Activated T-cell treated with anti-CD3 and anti-CD28 coated beads, Interleukin-2, amount 50 U/mL, for 72 hours (primary cell): ENCODE results near the gene NPC1L1. TPM values are rescaled to one million over a fixed set of nuclear protein-coding genes. Genes with fewer than 3 reads are reported as not detected.

Source experiments
- ATAC-seq, 2 donors: fragments of 150-1000 bp; cut with Tn5 transposase; replicated peaks in 1 of 2; 2 replicates each; pipeline ENCODE4 v1.10.0; 2021; ENCODE audit warnings: moderate library complexity in 2 of 2, mild to moderate bottlenecking in 1 of 2
- DNase-seq, 2 donors: peaks; one replicate each; pipeline ENCODE4 v3.0.0; 2021 to 2022; ENCODE audit warnings: mixed read lengths in 1 of 2
- H3K27ac Mint-ChIP-seq: one replicate; pipeline ENCODE4 v1.8.0; 2022; ENCODE audit warnings: mild to moderate bottlenecking, moderate library complexity, mixed read lengths
- H3K27me3 Mint-ChIP-seq: one replicate; pipeline ENCODE4 v1.8.0; 2022; ENCODE audit warnings: low read depth, mixed read lengths
- H3K36me3 Mint-ChIP-seq, 2 donors: one replicate each; pipeline ENCODE4 v1.8.0; 2022; ENCODE audit warnings: mixed read lengths in 2 of 2, mild to moderate bottlenecking in 1 of 2; ENCODE audit not compliant: insufficient read depth in 2 of 2
- H3K4me1 Mint-ChIP-seq: one replicate; pipeline ENCODE4 v1.8.0; 2022; ENCODE audit warnings: low read depth, mixed read lengths
- H3K4me3 Mint-ChIP-seq, 2 donors: one replicate each; pipeline ENCODE4 v1.8.0; 2022; ENCODE audit warnings: mild to moderate bottlenecking in 2 of 2, mixed read lengths in 2 of 2, moderate library complexity in 2 of 2
- H3K9me3 Mint-ChIP-seq, 2 donors: one replicate each; pipeline ENCODE4 v1.8.0; 2022; ENCODE audit warnings: mixed read lengths in 2 of 2
- total RNA-seq, 2 donors: library from RNA; stranded (reverse); gene quantifications; one replicate each; pipeline ENCODE4 v1.2.3, GENCODE V29; 2022

NPC1L1 gene
- total RNA-seq, 2 donors from 2014 or later = 0.12 to 0.25 TPM

DNA sequence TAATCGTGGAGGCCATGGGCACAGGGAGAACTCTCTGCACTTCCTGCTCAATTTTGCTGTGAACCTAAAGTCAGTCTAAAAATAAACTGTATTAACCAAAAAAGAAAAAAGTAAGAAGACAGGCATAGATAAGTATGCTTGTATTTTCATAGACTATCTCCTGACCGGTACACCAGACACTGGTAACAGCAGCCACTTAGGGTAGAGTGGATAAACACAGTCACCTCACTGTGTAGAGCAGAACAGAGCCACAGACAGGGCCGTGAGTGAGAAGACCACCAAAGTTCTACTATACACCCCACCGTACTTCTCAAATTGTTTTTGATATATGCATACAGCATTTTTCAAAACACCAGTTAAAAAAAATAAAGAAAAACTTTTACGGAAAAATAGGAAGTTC lies 75.6 kb downstream of the NPC1L1 start:
- H3K4me3 Mint-ChIP-seq = no peak overlapping the region
- DNase-seq = no peak
- H3K27ac Mint-ChIP-seq = no peak overlapping the region
- no peaks in the 10 kb centered on the region for H3K27me3 Mint-ChIP-seq
- H3K36me3 Mint-ChIP-seq = peaks cover 7 to 31% of the 10 kb centered on the region in 2 donors
- ATAC-seq = no peak
- no peaks in the 10 kb centered on the region for H3K9me3 Mint-ChIP-seq
- peaks cover 68% of the 10 kb centered on the region for H3K4me1 Mint-ChIP-seq

- peaks cover 75% of the 10 kb centered on the region for H3K4me1 Mint-ChIP-seq
- no peaks in the 10 kb centered on the region for H3K27me3 Mint-ChIP-seq
- peaks cover 10 to 30% of the 10 kb centered on the region in 2 donors for H3K36me3 Mint-ChIP-seq
- no peak overlapping the region for H3K4me3 Mint-ChIP-seq
- no peaks in the 10 kb centered on the region for H3K9me3 Mint-ChIP-seq
- no peak for DNase-seq
- no peak overlapping the region for H3K27ac Mint-ChIP-seq
- ATAC-seq = no peak
These were observed 77.8 kb downstream of the NPC1L1 start for GRCh38 chr7:44463169-44463808.

Other genes starting within 250 kb of the NPC1L1 start
- gene CAMK2B, start 215.7 kb downstream of the NPC1L1 start, total RNA-seq = 1 to 10 TPM in 1 of 2 donors, under 1 TPM in 1; 0.86 to 1.4 TPM
- 100 to 1,000 TPM; 105 to 120 TPM for gene NUDCD3, start 50.7 kb downstream of the NPC1L1 start, total RNA-seq
- 10 to 100 TPM; 59.9 to 72.3 TPM for gene DDX56, start 32.6 kb upstream of the NPC1L1 start, total RNA-seq
- 10 to 100 TPM; 73.6 to 79.8 TPM for gene TMED4, start 40.9 kb upstream of the NPC1L1 start, total RNA-seq
- 10 to 100 TPM; 79.6 to 82.7 TPM for gene OGDH, start 65.3 kb upstream of the NPC1L1 start, total RNA-seq
- 100 to 1,000 TPM; 101 to 113 TPM for gene ZMIZ2, start 207.5 kb upstream of the NPC1L1 start, total RNA-seq